ENCODE measurements around the gene ASF1A. TPM values are rescaled to one million over a fixed set of nuclear protein-coding genes. Genes with fewer than 3 reads are reported as not detected.

The ASF1A gene
- total RNA-seq, 2 donors from 2014 or later: 14.4 to 17.1 TPM

DNA sequence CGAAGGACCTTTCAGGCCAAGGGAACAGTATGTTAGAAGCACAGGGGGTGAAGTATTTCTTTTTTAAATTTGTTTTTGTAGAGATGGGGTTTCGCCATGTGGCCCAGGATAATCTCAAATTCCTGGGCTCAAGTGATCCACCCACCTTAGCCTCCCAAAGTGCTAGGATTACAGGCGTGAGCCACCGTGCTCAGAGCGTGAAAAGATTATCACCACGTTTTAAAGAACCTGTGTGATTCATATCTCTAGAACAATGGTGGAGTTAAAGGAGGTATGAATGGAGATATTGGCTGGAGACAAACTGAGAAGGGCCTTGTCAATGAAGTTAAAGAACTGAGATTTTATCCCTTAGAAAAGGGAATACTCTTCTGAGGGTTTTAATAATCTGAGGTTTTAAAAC, 9.7 kb downstream of the ASF1A start:
- intact Hi-C loops (cut with DNase I, micrococcal nuclease): no loop called here
- ATAC-seq: no peak
- no peak for DNase-seq

DNA sequence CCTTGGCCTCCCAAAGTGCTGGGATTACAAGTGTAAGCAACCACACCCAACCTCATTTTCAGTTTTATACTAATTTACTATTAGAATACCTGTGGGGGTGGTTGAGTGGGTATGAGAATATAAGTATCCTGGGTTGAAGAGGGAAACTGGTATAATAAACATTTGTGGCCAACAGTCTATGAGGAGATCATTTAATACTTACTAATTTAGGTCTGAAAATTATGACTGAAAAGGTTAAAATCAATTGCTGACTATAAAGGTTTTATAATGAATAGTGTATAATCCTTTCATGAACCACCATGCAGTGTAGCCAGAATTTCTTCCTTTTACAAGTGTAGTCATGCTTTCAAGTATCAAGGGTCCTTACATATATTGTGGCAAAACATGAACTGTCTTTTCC, 11.1 kb downstream of the ASF1A start:
- ATAC-seq (no peak), DNase-seq (no peak)
- intact Hi-C loops (cut with DNase I, micrococcal nuclease): no loop called here

DNA sequence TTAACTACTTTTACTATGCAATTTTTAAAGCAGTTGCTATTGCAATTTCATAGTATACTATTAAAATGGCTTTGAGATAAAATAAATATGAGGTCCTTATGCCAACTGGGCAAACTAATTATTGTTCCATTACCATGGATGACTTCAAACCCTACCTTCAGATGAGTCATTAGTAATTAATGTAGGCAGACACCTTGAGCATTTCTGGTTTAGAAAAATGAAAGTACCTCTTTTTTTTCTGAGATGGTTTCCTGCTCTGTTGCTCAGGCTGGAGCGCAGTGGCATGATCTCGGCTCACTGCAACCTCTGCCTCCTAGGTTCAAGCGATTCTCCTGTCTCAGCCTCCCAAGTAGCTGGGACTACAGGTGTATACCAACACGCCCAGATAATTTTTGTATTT, 11.9 kb downstream of the ASF1A start:
- ATAC-seq (no peak), DNase-seq (no peak)
- intact Hi-C loops (cut with DNase I, micrococcal nuclease): no loop called here

GRCh38 chr6:118908441-118908840, 14.5 kb downstream of the ASF1A start:
- DNase-seq (no peak), ATAC-seq (no peak)
- intact Hi-C loops (cut with DNase I, micrococcal nuclease): no loop called here

DNA sequence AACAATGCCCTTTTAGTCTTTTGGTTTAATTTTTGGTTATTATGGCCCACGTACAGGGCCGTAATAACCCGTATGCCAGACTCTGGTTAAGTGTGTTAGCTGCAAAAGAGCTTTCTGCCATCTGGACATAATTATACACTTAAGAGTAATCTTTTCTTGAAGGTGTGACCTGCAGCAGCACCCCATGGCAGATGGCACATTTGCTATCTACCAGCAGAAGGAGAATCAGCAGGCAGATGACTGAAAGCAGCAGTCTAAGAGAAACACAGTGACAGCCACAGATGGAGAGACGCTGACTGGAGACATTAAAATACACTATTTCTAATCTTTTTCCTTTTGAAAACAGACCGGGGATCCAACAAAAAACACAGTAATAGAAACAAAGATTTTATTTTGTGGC, 18.7 kb downstream of the ASF1A start:
- DNase-seq (no peak), ATAC-seq (no peak)
- intact Hi-C loops (cut with DNase I, micrococcal nuclease): no loop called here

- ATAC-seq (no peak), DNase-seq (no peak)
- intact Hi-C loops (cut with DNase I, micrococcal nuclease): no loop called here
Observed at GRCh38 chr6:118913161-118913560, 19.2 kb downstream of the ASF1A start.

DNA sequence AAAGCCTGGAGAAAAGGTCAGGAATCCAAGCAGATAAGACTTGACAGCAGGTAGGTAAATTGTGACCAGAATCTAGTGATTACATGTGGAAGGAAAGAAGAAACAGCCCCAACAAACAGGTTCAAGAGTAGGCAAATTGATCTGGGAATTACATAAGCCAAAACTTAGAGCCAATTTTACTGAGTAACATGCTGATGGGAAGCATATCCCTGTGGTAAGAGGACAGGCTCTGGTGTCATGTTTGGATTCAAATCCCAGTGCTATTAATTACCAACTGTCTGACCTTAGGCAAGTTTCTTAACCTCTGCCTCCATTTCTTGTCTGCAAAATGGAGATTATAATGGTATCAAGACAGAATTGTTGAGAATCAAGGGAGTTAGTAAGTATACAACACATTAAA, 20.6 kb downstream of the ASF1A start:
- DNase-seq (no peak), ATAC-seq (no peak)
- intact Hi-C loops (cut with DNase I, micrococcal nuclease): no loop called here

GRCh38 chr6:118917546-118918328, 23.8 kb downstream of the ASF1A start:
- intact Hi-C loops (cut with DNase I, micrococcal nuclease): no loop called here
- ATAC-seq (no peak), DNase-seq (no peak)

DNA sequence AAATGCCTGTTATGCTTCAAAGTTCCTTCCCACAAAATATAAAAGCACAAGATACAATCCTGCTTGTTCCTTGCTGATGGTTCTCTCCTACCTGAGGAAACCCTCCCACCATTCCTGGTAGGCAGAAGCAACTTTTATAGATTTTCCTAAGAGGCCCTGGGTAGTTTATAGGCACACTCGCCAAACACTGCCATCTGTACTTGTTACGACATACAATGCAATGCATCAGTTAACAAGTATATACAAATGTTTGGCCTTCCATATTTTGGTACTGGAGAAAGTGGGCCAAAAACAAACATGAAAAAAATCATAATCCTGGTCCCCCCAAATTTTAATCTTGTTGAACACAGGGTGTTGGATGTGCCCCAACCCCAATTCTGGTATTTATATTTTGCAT, 24.4 kb downstream of the ASF1A start:
- ATAC-seq (no peak), DNase-seq (no peak)
- intact Hi-C loops (cut with DNase I, micrococcal nuclease): no loop called here

DNA sequence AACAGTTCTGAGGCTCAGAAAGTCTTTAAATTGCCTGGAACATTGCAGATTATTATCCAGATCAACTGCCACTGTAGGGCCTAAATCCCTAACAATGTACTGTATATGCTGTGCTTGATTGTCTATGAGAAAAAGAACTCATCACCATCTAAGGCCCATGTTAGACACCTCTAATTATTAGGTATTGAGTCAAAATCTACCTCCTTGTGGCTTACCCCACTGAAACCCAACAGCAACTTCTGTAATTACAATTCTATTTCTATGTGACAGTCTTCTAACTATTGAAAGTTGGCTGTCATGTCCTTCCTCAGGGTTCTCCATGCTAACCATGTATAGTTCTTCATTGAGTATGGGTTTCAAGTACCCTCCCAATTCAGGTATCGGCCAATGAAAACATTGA, 27.1 kb downstream of the ASF1A start:
- no peak for ATAC-seq

GRCh38 chr6:118923035-118923434, 29.1 kb downstream of the ASF1A start:
- DNase-seq (no peak), ATAC-seq (no peak)

More for the DNA sequence above, 27.1 kb downstream of the ASF1A start:
- intact Hi-C loops (cut with DNase I, micrococcal nuclease): no loop called here
- DNase-seq: no peak

DNA sequence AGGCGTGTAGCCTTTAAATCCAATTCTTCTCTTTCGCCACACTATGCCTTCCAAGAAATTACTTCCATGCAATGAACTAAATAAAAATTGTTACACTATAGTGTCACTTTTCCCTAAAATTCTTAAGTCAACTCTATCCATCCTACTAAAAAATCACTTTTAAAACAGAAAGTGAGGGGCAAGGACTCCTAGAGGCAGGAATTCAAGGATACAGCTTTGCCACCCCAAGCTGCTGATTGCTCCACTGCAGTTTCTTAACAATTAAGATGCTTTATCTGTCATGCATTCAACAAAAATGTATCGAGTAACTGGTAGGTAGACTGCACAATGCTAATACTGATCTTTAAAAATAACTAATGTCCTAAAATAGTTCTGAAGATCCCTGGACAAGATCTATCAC, 36.7 kb downstream of the ASF1A start:
- ATAC-seq: no peak
- intact Hi-C loops (cut with DNase I, micrococcal nuclease): no loop called here
- no peak for DNase-seq

More at GRCh38 chr6:118923035-118923434, 29.1 kb downstream of the ASF1A start:
- intact Hi-C loops (cut with DNase I, micrococcal nuclease): no loop called here

DNA sequence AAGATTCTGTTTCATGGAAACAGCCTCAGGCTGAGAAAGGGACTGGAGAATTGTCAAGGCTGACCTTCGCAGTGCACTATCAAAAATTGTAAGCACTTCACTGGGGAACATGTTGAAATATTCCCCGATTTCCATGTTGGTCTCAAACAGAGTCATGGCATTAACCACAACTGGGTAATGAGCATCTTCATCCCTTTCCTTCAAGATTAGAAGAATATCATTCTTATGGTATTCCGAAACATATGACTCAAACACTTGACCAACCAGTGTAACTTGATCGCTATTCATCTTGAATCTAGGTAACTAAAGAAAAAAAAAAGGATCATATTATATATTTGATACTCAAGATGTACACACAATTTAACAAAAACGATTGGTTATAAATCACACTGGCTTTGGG, 37.5 kb downstream of the ASF1A start:
- DNase-seq: no peak
- no peak for ATAC-seq
- intact Hi-C loops (cut with DNase I, micrococcal nuclease): no loop called here

DNA sequence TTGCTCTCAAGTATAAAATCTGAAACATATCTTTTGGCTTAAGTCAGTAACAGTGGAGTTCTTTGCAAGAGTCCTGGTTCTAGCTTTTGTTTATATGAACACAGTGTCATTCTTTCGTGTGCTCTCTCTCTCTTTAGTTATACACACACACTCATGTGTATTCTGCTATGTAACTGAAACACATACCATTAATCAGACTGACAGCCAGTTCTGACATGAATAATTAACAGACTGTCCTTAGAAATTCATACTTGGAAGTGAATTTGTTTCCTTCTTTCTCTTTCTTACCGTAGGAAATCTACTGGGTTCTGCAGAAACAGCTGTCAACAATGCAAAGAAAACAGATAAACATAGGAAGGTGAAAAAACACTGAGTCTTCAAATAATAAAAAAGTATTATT, 38.5 kb downstream of the ASF1A start:
- no peak for ATAC-seq
- intact Hi-C loops (cut with DNase I, micrococcal nuclease): no loop called here
- no peak for DNase-seq

- no peak for ATAC-seq
- DNase-seq: no peak
- intact Hi-C loops (cut with DNase I, micrococcal nuclease): no loop called here
Observed at GRCh38 chr6:118933855-118934460, 40.0 kb downstream of the ASF1A start.

GRCh38 chr6:118934461-118935330, 40.7 kb downstream of the ASF1A start, which contains the start of gene MCM9:
TSS of gene MCM9 (minus strand) at chr6:118935159. CDS start at chr6:118931723, 3,436 bp downstream.
- intact Hi-C loops (cut with DNase I, micrococcal nuclease): no loop called here
- peak; percentile 95 for ATAC-seq
- peak; percentile 92 to 95 for DNase-seq

- ATAC-seq: no peak
- no peak for DNase-seq
- intact Hi-C loops (cut with DNase I, micrococcal nuclease): no loop called here
Observed at GRCh38 chr6:118935331-118935668, 41.3 kb downstream of the ASF1A start.

- intact Hi-C loops (cut with DNase I, micrococcal nuclease): no loop called here
- no peak for DNase-seq
- ATAC-seq: no peak
Observed at GRCh38 chr6:118935978-118936703, 42.2 kb downstream of the ASF1A start.

DNA sequence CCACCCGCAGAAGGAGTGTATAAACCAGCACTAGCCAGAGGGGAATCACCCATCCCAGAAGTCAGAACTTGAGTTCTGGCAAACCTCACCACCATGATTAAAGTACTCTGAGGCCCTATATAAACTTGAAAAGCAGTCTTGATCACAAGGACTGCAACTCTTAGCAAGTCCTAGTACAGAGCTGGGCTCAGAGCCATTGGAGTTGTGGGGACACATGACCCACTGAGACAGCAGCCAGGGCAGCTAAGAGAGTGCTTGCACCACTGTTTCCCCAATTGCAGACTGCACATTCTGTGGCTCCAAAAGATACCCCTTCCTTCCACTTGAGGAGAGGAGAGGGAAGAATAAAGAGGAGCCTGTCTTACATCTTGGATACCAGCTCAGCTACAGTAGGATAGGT, 45.7 kb downstream of the ASF1A start:
- intact Hi-C loops (cut with DNase I, micrococcal nuclease): no loop called here
- ATAC-seq (no peak), DNase-seq (no peak)
